Upper lobe of left lung (tissue), 6 donors: Measurements from ENCODE around the gene FOXA2. TPM values are rescaled to one million over a fixed set of nuclear protein-coding genes. Genes with fewer than 3 reads are reported as not detected.

Source experiments
- ATAC-seq, 2 donors: fragments of 200-7000 bp; cut with Tn5 transposase; one replicate each; pipeline ENCODE4 v1.9.1; 2022; ENCODE audit warnings: mild to moderate bottlenecking in 2 of 2, moderate library complexity in 2 of 2; ENCODE audit not compliant: low FRiP score in 2 of 2
- DNase-seq, 2 donors: peaks; one replicate each; pipeline ENCODE4 v3.0.0-alpha.2; 2019 to 2020
- H3K27ac ChIP-seq, 4 donors: fragments of 200-600 bp; sonication (generic); one replicate each; pipeline ENCODE4 v1.5.1; 2016 to 2019
- H3K27me3 ChIP-seq, 4 donors: fragments of 200-600 bp; sonication (generic); one replicate each; pipeline ENCODE4 v1.5.1; 2017 to 2019
- H3K36me3 ChIP-seq, 4 donors: fragments of 200-600 bp; sonication (generic); one replicate each; pipeline ENCODE4 v1.5.1; 2016 to 2019
- H3K4me1 ChIP-seq, 4 donors: fragments of 200-600 bp; sonication (generic); one replicate each; pipeline ENCODE4 v1.5.1; 2018 to 2019
- H3K4me3 ChIP-seq, 4 donors: fragments of 200-600 bp; sonication (generic); one replicate each; pipeline ENCODE4 v1.5.1; 2017 to 2019; ENCODE audit warnings: mild to moderate bottlenecking in 2 of 4, moderate library complexity in 1 of 4
- H3K9me3 ChIP-seq, 4 donors: fragments of 200-600 bp; sonication (generic); one replicate each; pipeline ENCODE4 v1.5.1; 2018 to 2019
- CTCF ChIP-seq, 6 experiments: fragments of 450-650 bp in 4 of 6; fragments of 200-600 bp in 2 of 6; sonication (generic) in 2 of 6; IDR thresholded peaks; one replicate each; pipeline ENCODE4 v1.5.1; 2016 to 2019; ENCODE audit warnings: antibody characterized with exemption in 6 of 6
- EP300 ChIP-seq, 4 donors: sonication (generic); formaldehyde crosslinking; IDR thresholded peaks; one replicate each; pipeline ENCODE4 v1.5.1; 2017; ENCODE audit warnings: antibody characterized with exemption in 4 of 4, control low read depth in 2 of 4
- POLR2A ChIP-seq, 4 donors: fragments of 450-650 bp; IDR thresholded peaks; one replicate each; pipeline ENCODE4 v1.5.1; 2016 to 2017; ENCODE audit warnings: antibody characterized with exemption in 4 of 4, mild to moderate bottlenecking in 2 of 4
- POLR2AphosphoS5 ChIP-seq, 2 donors: sonication (generic); formaldehyde crosslinking; IDR thresholded peaks; one replicate each; pipeline ENCODE4 v1.5.1; 2017; ENCODE audit warnings: antibody characterized with exemption in 2 of 2
- WGBS, 2 donors: methylation state at CpG; one replicate each; pipeline ENCODE4 v1.1.5; 2017 to 2018; 5-methylcytosine and 5-hydroxymethylcytosine counted together
- total RNA-seq, 6 donors: library from RNA; depleted of rRNA in 4 of 6; stranded (reverse); fragments of >200 nt in 4 of 6; gene quantifications; one replicate each; pipeline versions ENCODE4 v1.1.0 to v1.2.1, GENCODE V29; 2016 to 2021
- donor health status: DM: no; HTN: no; CAD: no; lungs with moderate emphysema.
- donor health status: DM: no; HTN: yes; CAD: no; lungs with severe emphysema.

FOXA2 gene
- total RNA-seq, 6 donors from 2014 or later, result 23.2 to 80.6 (median 44.3) TPM

GRCh38 chr20:22540832-22541231 lies 43.5 kb downstream of the FOXA2 start:
- Histone ChIP-seq H3K4me3 (no peak overlapping the region), H3K4me1 (no peaks in the 10 kb centered on the region), H3K36me3 (no peaks in the 10 kb centered on the region), H3K27ac (no peak overlapping the region), H3K9me3 (no peaks in the 10 kb centered on the region), H3K27me3 (no peaks in the 10 kb centered on the region)
- TF ChIP-seq POLR2AphosphoS5 (IDR thresholded peaks at IDR 0.05) (no peak), POLR2A (IDR thresholded peaks at IDR 0.05) (no peak), EP300 (IDR thresholded peaks at IDR 0.05) (no peak), CTCF (IDR thresholded peaks at IDR 0.05) (no peak)
- WGBS, 2 donors, result 67 to 72% methylated on average over 6 to 10 of the region's 10 CpGs
- no peak for DNase-seq
- no peak for ATAC-seq

DNA sequence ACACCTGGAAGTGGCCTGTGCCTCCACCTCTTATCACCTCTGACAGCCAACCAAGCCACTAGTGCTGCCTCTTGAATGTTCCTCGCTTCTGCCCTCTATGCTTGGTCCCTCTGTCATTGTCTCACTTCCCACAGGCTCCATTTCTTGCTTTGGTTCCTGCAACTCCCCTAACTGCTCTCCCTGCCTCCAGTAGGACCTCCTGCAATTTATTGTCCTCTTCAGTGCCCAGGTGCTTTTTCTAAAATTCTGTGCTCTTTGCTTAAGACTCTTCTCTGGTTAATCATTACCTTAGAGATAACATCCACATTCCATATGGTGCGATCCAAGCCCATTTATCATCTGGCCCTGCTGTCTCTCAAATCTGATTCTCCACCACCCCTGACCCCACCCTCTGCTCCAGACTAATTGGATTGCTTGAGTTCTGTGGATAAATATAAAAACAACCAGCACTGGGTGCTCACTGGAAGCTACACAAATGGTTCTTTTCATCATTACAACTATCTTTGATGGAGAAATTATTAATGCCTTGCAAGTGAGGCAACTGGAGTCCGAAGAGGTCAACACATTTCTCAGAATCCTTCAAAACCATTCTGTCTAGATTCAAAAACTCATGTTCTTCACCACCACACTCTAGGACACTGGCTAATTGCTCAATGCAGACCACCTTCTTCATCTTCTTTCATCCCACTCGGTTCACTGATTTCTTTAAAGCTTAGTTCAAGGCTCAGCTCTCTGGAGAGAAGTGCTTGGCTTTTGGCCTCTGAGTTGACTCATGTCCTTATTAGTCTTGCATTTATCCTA lies 47.2 kb downstream of the FOXA2 start:
- Histone ChIP-seq H3K27me3 (no peaks in the 10 kb centered on the region), H3K9me3 (no peaks in the 10 kb centered on the region), H3K4me1 (no peaks in the 10 kb centered on the region), H3K27ac (no peak overlapping the region), H3K36me3 (no peaks in the 10 kb centered on the region), H3K4me3 (no peak overlapping the region)
- no peak for DNase-seq
- WGBS, 2 donors, result 84% methylated on average over 4 of the region's 4 CpGs
- TF ChIP-seq CTCF (IDR thresholded peaks at IDR 0.05) (no peak), POLR2A (IDR thresholded peaks at IDR 0.05) (no peak), EP300 (IDR thresholded peaks at IDR 0.05) (no peak), POLR2AphosphoS5 (IDR thresholded peaks at IDR 0.05) (no peak)
- ATAC-seq, result no peak

- ATAC-seq (no peak), DNase-seq (no peak)
- 77 to 84% methylated on average over 5 of the region's 5 CpGs for WGBS, 2 donors
- Histone ChIP-seq H3K36me3 (no peaks in the 10 kb centered on the region), H3K27me3 (no peaks in the 10 kb centered on the region), H3K4me3 (no peak overlapping the region), H3K27ac (no peak overlapping the region), H3K4me1 (no peaks in the 10 kb centered on the region), H3K9me3 (no peaks in the 10 kb centered on the region)
- TF ChIP-seq EP300 (IDR thresholded peaks at IDR 0.05) (no peak), POLR2A (IDR thresholded peaks at IDR 0.05) (no peak), CTCF (IDR thresholded peaks at IDR 0.05) (no peak), POLR2AphosphoS5 (IDR thresholded peaks at IDR 0.05) (no peak)
Observed at GRCh38 chr20:22536141-22536828, 48.1 kb downstream of the FOXA2 start.

GRCh38 chr20:22535483-22535882 lies 48.9 kb downstream of the FOXA2 start:
- Histone ChIP-seq H3K27ac (no peak overlapping the region), H3K9me3 (no peaks in the 10 kb centered on the region), H3K27me3 (no peaks in the 10 kb centered on the region), H3K36me3 (no peaks in the 10 kb centered on the region), H3K4me3 (no peak overlapping the region), H3K4me1 (no peaks in the 10 kb centered on the region)
- ATAC-seq (no peak), DNase-seq (no peak)
- TF ChIP-seq EP300 (IDR thresholded peaks at IDR 0.05) (no peak), POLR2AphosphoS5 (IDR thresholded peaks at IDR 0.05) (no peak), CTCF (IDR thresholded peaks at IDR 0.05) (no peak), POLR2A (IDR thresholded peaks at IDR 0.05) (no peak)
- WGBS, 2 donors, result 82 to 88% methylated on average over 5 of the region's 5 CpGs
